Retinal pigment epithelial cell (primary cell): ENCODE measurements around the gene PRKN.

ENCODE experiments used
- DNase-seq: peaks from one replicate; pipeline ENCODE4 v3.0.0-alpha.2; 2010; ENCODE audit warnings: low read depth
- H3K4me3 ChIP-seq: 2 replicates; pipeline ENCODE4 v1.5.1; 2011; ENCODE audit warnings: mild to moderate bottlenecking, low read length, control low read depth, moderate library complexity
- TF ChIP-seq, protein P1 (sequence below): conservative IDR thresholded peaks from 2 replicates; pipeline ENCODE4 v1.5.1; 2011; ENCODE audit warnings: low read depth, low read length, control low read depth, inconsistent platforms

Gene PRKN

DNA sequence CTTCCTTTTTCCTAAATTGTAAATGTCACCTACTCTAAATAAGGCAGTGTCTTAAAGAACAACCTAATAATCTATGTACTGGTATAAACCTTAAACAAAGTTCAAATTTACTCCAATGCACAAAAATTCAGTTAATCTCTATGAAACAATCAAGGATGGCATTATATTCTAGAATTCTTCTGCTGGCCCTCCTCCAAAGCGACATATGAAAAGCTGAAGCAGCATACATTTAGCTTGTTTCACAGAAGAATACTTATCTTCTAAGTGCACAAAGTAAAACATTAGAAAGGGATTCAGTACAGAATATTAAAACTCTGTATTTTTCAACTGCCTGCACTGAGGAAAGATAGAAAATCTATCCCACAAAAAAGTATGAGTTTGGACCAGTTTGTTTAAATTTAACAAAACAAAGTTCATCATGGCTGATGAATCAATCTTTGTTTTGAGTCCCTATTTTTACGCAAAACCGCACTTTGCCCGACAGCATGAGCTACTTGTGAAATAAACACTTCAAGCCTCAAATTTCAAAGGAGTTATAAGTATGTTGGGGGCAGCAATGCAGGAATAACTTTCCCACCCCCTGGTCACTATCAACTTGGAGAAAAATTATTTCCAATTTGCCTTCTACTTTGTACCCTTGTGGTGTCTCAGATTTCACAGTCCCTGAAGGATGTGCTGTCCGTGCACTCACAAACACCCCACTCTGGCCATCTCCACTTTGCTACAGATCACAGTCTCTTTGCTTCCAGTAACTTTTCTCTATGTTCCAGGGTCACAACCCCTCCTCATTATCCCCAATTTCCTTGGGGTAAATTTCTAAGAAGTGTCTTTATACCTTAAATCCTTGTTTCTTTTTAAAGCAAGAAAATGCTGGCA, 238.2 kb downstream of the PRKN start:
- DNase-seq: no peak
- no peak overlapping the region for H3K4me3 ChIP-seq
- TF ChIP-seq, protein P1, sequence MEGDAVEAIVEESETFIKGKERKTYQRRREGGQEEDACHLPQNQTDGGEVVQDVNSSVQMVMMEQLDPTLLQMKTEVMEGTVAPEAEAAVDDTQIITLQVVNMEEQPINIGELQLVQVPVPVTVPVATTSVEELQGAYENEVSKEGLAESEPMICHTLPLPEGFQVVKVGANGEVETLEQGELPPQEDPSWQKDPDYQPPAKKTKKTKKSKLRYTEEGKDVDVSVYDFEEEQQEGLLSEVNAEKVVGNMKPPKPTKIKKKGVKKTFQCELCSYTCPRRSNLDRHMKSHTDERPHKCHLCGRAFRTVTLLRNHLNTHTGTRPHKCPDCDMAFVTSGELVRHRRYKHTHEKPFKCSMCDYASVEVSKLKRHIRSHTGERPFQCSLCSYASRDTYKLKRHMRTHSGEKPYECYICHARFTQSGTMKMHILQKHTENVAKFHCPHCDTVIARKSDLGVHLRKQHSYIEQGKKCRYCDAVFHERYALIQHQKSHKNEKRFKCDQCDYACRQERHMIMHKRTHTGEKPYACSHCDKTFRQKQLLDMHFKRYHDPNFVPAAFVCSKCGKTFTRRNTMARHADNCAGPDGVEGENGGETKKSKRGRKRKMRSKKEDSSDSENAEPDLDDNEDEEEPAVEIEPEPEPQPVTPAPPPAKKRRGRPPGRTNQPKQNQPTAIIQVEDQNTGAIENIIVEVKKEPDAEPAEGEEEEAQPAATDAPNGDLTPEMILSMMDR: no peak

DNA sequence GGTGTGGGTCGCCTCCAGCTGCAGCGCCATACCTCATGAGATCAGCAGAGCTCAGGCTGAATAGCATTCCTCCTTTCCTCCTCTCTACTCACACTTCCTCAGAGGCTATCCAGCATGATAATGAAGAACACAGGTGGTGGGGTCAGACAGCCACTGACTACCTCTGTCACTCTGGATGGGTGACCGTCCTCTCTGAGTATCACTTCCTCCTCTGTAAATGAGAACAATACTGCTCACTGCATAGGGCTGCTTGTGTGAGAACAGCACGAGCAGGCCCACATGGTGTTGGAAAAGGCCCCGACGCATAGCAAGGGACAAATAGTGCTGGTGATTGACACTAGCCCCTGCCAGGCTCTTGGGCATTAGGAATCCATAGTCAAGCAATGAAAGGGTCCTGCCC, 239.1 kb downstream of the PRKN start:
- H3K4me3 ChIP-seq: no peak overlapping the region
- TF ChIP-seq, protein P1: no peak
- no peak for DNase-seq

DNA sequence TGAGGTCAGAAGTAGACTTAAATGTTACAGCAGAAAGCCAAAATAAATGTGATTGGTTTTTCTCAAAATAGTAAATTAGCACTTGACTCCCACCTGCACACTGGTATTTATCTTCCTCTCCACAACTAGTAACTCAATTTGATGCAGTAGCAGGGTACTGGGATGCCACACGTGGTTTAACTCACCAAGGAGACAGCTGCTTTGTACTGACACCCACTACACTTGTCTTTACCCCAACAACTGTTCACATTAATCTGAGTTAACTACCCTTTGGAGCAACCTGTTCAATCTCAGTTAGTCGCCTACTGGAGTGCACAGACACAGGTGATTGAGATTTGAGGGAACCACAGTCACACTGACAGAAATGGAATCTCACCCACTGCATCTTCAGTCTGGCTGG, 242.1 kb downstream of the PRKN start:
- TF ChIP-seq, protein P1: no peak
- no peak for DNase-seq
- no peak overlapping the region for H3K4me3 ChIP-seq

DNA sequence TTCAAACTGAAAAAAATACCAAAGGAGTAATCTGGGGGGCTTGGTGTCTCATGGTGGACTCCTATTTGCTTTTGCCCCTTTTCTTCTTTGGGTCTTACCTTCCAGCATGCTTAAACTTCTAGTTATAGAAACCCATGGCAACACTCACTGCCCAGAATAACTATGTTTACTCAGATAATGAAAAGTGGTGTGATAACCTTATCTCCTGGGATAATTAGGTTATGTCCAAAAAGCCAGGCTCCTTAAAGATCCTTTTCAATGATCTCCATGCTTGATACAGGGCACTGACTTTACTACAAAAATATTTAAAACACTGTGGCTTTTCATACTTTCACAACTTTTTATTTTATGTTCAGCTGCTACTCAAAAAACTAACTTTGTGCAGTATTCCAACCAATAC, 245.6 kb downstream of the PRKN start:
- TF ChIP-seq, protein P1: no peak
- no peak overlapping the region for H3K4me3 ChIP-seq
- no peak for DNase-seq

DNA sequence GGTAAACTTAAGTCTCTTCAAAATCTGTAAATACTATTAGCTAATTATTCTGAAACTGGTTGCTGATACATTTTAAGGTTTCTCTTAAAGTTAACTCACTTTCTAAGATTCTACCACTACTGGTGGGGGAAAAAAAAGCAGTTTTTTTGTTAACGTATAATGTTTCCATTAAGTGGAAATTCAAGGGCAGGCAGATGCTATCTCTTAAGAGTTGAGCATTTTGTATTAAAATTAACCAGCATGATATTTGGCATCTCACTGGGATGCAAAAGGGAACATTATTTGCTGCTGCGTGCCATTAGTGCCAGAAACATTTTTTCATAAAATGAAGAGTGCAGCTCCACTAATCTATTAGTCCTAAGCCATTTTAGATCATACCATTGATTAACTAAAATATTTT, 246.2 kb downstream of the PRKN start:
- no peak for DNase-seq
- H3K4me3 ChIP-seq: no peak overlapping the region
- TF ChIP-seq, protein P1: no peak

DNA sequence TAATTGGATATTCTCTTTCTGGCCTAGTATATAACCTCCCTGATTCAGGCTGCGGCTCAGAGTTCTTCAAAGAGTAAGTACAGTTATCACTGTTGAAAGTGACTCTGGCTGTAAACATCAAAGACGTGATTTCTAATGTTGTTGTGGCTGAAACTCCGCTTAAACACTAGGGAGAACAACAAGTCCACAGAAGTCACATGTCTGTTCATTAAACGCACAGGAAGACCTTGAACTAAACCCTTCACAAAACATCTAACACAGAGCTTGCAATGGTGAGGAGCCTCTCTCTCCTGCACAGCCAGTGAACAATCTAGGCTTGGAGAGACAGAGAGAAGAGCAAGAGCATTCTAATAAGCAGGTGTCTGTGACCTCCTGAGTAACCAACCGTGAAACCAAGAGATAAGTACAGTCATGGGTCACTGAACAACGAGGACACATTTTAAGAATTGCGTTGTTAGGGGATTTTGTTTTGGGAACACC, 249.3 kb downstream of the PRKN start:
- TF ChIP-seq, protein P1: no peak
- no peak overlapping the region for H3K4me3 ChIP-seq
- no peak for DNase-seq

DNA sequence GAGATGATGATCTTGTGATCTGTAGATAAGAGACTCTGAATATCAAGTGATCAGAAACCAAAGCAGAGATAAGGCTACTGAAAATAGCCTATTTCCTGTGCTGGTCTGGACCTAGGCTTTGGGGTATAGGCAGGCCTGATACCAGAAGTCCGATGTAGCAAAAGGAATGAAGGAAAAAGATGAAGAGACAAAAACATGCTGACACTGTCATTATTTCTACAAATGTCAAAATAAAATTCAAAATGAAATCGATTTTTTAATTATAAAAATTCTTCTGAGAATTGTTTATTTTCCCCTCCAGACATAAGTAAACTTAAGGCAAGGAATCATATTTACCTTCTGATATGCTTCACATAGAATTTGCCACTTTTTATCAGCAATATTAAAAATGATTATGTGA, 252.8 kb downstream of the PRKN start:
- TF ChIP-seq, protein P1: no peak
- no peak overlapping the region for H3K4me3 ChIP-seq
- DNase-seq: no peak
